Neuronal stem cell (in vitro differentiated cells): ENCODE data around the gene FBXO11.
"Not testable (repeated sequence)": the region's sequence is repeated elsewhere in the genome, so short reads cannot be mapped to it uniquely, and the experiment has no call there.

Experiments
- DNase-seq: peaks from one replicate; pipeline ENCODE4 v3.0.0-alpha.2; 2013; ENCODE audit warnings: low spot score
- H2AFZ ChIP-seq: one replicate; pipeline ENCODE4 v1.6.1; 2013; ENCODE audit warnings: mild to moderate bottlenecking, low read length, inconsistent platforms
- H2AK5ac ChIP-seq: 2 replicates; pipeline ENCODE4 v1.6.1; 2013; ENCODE audit warnings: low read depth, mild to moderate bottlenecking, inconsistent platforms, low read length, moderate library complexity, mixed read lengths
- H2BK120ac ChIP-seq: 2 replicates; pipeline ENCODE4 v1.6.1; 2013; ENCODE audit warnings: low read depth, mild to moderate bottlenecking, inconsistent platforms, low read length, moderate library complexity, mixed read lengths
- H2BK12ac ChIP-seq: one replicate; pipeline ENCODE4 v1.6.1; 2013; ENCODE audit warnings: low read length, inconsistent platforms
- H2BK15ac ChIP-seq: 2 replicates; pipeline ENCODE4 v1.6.1; 2013; ENCODE audit warnings: mild to moderate bottlenecking, low read length, inconsistent platforms, mixed read lengths
- H2BK5ac ChIP-seq: one replicate; pipeline ENCODE4 v1.6.1; 2013; ENCODE audit warnings: inconsistent platforms, mild to moderate bottlenecking, low read length, moderate library complexity
- H3K14ac ChIP-seq: one replicate; pipeline ENCODE4 v1.6.1; 2013; ENCODE audit warnings: low read length, inconsistent platforms
- H3K18ac ChIP-seq: 2 replicates; pipeline ENCODE4 v1.6.1; 2013; ENCODE audit warnings: low read length, inconsistent platforms
- H3K23ac ChIP-seq: 2 replicates; pipeline ENCODE4 v1.6.1; 2013; ENCODE audit warnings: low read depth, mild to moderate bottlenecking, mixed read lengths, low read length, inconsistent platforms; ENCODE audit not compliant: poor library complexity
- H3K27ac ChIP-seq: replicated peaks from 3 replicates; pipeline ENCODE4 v1.5.1; 2013; ENCODE audit warnings: low read length, inconsistent platforms
- H3K27me3 ChIP-seq, 3 experiments: 2 replicates each; pipeline ENCODE4 v1.6.1; 2013; ENCODE audit warnings: low read length in 3 of 3, mild to moderate bottlenecking in 2 of 3, inconsistent platforms in 1 of 3, low read depth in 1 of 3, mixed read lengths in 1 of 3, moderate library complexity in 1 of 3; ENCODE audit not compliant: control insufficient read depth in 3 of 3, insufficient read depth in 3 of 3
- H3K36me3 ChIP-seq, 2 donors: replicated peaks in 1 of 2; 2 replicates each; pipeline ENCODE4 v1.6.1; 2013; ENCODE audit warnings: low read length in 2 of 2; ENCODE audit not compliant: control insufficient read depth in 2 of 2, insufficient read depth in 2 of 2
- H3K4ac ChIP-seq: 2 replicates; pipeline ENCODE4 v1.6.1; 2013; ENCODE audit warnings: inconsistent platforms, mild to moderate bottlenecking, low read length, moderate library complexity
- H3K4me1 ChIP-seq, 2 donors: 1 replicate in 1 of 2; 2 replicates in 1 of 2; pipeline ENCODE4 v1.6.1; 2013; ENCODE audit warnings: low read length in 2 of 2, low read depth in 1 of 2; ENCODE audit not compliant: control insufficient read depth in 2 of 2, insufficient read depth in 1 of 2
- H3K4me2 ChIP-seq: one replicate; pipeline ENCODE4 v1.6.1; 2013; ENCODE audit warnings: mild to moderate bottlenecking, low read length, inconsistent platforms; ENCODE audit not compliant: insufficient read depth, poor library complexity, severe bottlenecking
- H3K4me3 ChIP-seq, 2 donors: 2 replicates each; pipeline ENCODE4 v1.5.1; 2013; ENCODE audit warnings: low read length in 2 of 2, mild to moderate bottlenecking in 2 of 2, inconsistent platforms in 1 of 2, moderate library complexity in 1 of 2
- H3K79me1 ChIP-seq: one replicate; pipeline ENCODE4 v1.6.1; 2013; ENCODE audit warnings: low read depth, mild to moderate bottlenecking, inconsistent platforms, low read length, moderate library complexity
- H3K9ac ChIP-seq: one replicate; pipeline ENCODE4 v1.6.1; 2013; ENCODE audit warnings: mild to moderate bottlenecking, low read depth, low read length, inconsistent platforms; ENCODE audit not compliant: poor library complexity
- H3K9me3 ChIP-seq, 2 donors: replicated peaks in 1 of 2; 2 replicates each; pipeline versions ENCODE3 to v1.6.1; 2013; ENCODE audit warnings: low read length in 2 of 2, mild to moderate bottlenecking in 2 of 2, inconsistent platforms in 1 of 2, low read depth in 1 of 2, mixed read lengths in 1 of 2, moderate library complexity in 1 of 2; ENCODE audit not compliant: control insufficient read depth in 2 of 2, insufficient read depth in 1 of 2
- H4K8ac ChIP-seq: one replicate; pipeline ENCODE4 v1.6.1; 2013; ENCODE audit warnings: low read depth, mild to moderate bottlenecking, inconsistent platforms, low read length, moderate library complexity
- H4K91ac ChIP-seq: one replicate; pipeline ENCODE4 v1.6.1; 2013; ENCODE audit warnings: low read length, low read depth, mild to moderate bottlenecking, inconsistent platforms; ENCODE audit not compliant: poor library complexity
- whole genome bisulfite sequencing, 2 donors: extraction: QIAGEN DNeasy Blood & Tissue Kit; methylation state at CpG; one replicate each; pipeline ENCODE4 v1.1.7; 2013; ENCODE audit warnings: missing lambda C conversion rate in 2 of 2, mixed read lengths in 1 of 2; ENCODE audit not compliant: insufficient read length in 2 of 2, insufficient replicate concordance in 1 of 2; ENCODE audit errors: extremely low coverage in 2 of 2; 5-methylcytosine and 5-hydroxymethylcytosine counted together

FBXO11 gene

DNA sequence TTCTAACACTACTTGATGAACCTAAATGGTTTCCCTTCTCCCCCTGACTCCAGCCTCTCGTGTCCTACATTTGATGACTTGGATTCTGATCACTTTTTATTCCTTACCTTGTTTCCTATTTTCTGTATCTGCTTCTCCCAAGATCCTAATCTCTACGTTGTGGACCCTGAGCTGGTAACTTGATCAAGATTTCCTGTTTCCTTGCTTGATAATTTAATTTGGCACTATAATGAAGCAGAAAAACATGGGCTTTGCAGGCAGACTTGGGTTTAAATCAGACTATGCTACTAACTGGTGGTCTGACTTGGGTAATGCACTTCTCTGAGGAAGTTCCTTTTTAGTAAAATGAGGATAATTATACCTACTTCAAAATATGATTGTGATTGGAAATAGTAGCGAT lies 11.7 kb upstream of the FBXO11 start:
- no peak overlapping the region for H2BK15ac ChIP-seq

DNA sequence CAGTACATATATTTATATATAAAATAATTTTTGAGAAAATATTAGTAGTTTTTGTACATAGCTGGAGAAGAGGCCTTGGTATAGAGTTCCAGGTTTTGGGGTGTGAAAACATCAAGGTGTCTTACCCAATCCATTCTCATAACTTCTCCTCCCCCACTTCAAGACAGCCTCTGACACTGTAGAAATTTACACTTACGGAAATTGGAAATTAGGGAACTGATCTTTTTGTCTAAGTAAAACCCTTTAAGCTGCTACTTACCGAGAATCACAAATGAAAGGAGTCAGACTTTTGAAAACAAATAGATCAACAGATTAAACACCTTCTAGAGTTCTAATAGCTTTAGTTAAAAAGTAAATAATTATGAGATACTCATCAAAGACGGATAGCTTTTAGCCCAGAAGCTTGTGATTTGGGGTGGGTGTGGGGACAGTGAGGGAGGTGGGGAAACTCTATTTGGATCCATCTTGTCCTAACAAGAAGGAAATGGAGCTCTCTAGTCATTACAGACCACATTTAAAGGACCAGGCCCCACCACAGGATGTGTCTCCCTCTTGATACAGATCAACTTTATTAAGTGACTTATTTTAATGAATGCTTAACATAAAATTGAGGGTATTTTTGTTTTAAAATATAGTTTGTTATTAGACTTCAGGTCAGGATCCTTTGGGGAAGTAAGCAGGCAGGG lies 11.1 kb upstream of the FBXO11 start:
- Histone ChIP-seq H3K23ac (no peak overlapping the region), H3K4ac (no peak overlapping the region), H3K9ac (no peak overlapping the region), H4K8ac (no peak overlapping the region), H3K4me2 (no peak overlapping the region), H2BK12ac (no peak overlapping the region), H3K4me3 (no peak overlapping the region), H2BK120ac (no peak overlapping the region), H2BK15ac (no peak overlapping the region), H4K91ac (no peak overlapping the region), H3K27me3 (no peaks in the 10 kb centered on the region), H3K79me1 (no peaks in the 10 kb centered on the region), H3K14ac (no peak overlapping the region), H3K9me3 (no peaks in the 10 kb centered on the region), H3K36me3 (no peaks in the 10 kb centered on the region), H3K27ac (no peak overlapping the region), H2AK5ac (no peak overlapping the region), H3K18ac (no peak overlapping the region), H2AFZ (no peak overlapping the region), H3K4me1 (peaks cover 0 to 5% of the 10 kb centered on the region in 2 donors), H2BK5ac (no peak overlapping the region)
- WGBS, 2 donors = no CpG with 5 or more reads among the region's 3 CpGs
- DNase-seq = no peak

More for the DNA sequence above, 11.7 kb upstream of the FBXO11 start:
- Histone ChIP-seq H3K14ac (no peak overlapping the region), H2BK12ac (no peak overlapping the region), H2AFZ (no peak overlapping the region), H3K36me3 (no peaks in the 10 kb centered on the region), H4K8ac (no peak overlapping the region), H3K18ac (no peak overlapping the region), H3K9ac (no peak overlapping the region), H2BK5ac (no peak overlapping the region), H3K23ac (no peak overlapping the region), H4K91ac (no peak overlapping the region), H3K4me3 (no peak overlapping the region), H2AK5ac (no peak overlapping the region), H3K9me3 (no peaks in the 10 kb centered on the region), H3K4me1 (peaks cover 0 to 5% of the 10 kb centered on the region in 2 donors), H3K4ac (no peak overlapping the region), H3K4me2 (no peak overlapping the region), H3K79me1 (no peaks in the 10 kb centered on the region), H2BK120ac (no peak overlapping the region), H3K27ac (no peak overlapping the region), H3K27me3 (no peaks in the 10 kb centered on the region)
- DNase-seq = no peak
- no CpG with 5 or more reads among the region's 3 CpGs for WGBS, 2 donors

DNA sequence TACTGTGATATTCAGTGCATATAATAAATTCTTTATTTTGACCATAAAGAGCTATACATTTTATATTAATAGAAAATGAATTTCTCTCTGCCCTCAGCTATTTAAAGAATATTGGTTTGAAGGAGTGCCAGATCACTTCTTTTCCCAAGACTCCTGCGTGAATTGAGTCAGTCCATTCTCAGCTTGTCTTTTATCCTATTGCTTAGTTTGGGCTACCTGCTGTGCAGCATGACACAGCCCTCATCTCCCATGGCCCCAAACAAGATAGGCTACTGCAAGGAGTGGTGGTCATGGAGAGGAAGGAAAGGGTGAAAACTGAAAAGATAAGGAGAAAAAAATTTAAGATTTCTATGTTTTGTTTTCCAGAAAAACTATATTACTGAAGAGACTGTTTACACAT lies 10.1 kb upstream of the FBXO11 start:
- Histone ChIP-seq H3K9me3 (no peaks in the 10 kb centered on the region), H2BK12ac (no peak overlapping the region), H4K8ac (no peak overlapping the region), H3K9ac (no peak overlapping the region), H3K18ac (no peak overlapping the region), H3K4ac (no peak overlapping the region), H4K91ac (no peak overlapping the region), H3K4me3 (no peak overlapping the region), H2BK5ac (no peak overlapping the region), H3K14ac (no peak overlapping the region), H3K23ac (no peak overlapping the region), H2AK5ac (no peak overlapping the region), H3K79me1 (no peaks in the 10 kb centered on the region), H2BK15ac (no peak overlapping the region), H2BK120ac (no peak overlapping the region), H3K4me2 (no peak overlapping the region), H3K4me1 (peaks cover 0 to 5% of the 10 kb centered on the region in 2 donors), H3K27ac (no peak overlapping the region), H3K27me3 (no peaks in the 10 kb centered on the region), H3K36me3 (no peaks in the 10 kb centered on the region), H2AFZ (no peak overlapping the region)
- no CpG with 5 or more reads among the region's 1 CpG for WGBS, 2 donors
- no peak for DNase-seq

DNA sequence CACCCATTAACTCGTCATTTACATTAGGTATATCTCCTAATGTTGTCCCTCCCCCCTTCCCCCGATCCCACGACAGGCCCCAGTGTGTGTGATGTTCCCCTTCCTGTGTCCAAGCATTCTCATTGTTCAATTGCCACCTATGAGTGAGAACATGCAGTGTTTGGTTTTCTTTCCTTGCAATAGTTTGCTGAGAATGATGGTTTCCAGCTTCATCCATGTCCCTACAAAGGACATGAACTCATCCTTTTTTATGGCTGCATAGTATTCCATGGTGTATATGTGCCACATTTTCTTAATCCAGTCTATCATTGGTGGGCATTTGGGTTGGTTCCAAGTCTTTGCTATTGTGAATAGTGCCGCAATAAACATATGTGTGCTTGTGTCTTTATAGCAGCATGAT lies 4.4 kb upstream of the FBXO11 start:
- H3K9me3 ChIP-seq, H3K18ac ChIP-seq, H3K9ac ChIP-seq, H3K79me1 ChIP-seq, DNase-seq, H4K91ac ChIP-seq, H3K4me1 ChIP-seq, H2BK12ac ChIP-seq, H3K27me3 ChIP-seq, H2AK5ac ChIP-seq, H3K27ac ChIP-seq, H2BK120ac ChIP-seq, H3K4me3 ChIP-seq, H3K4ac ChIP-seq, H3K23ac ChIP-seq, H2BK15ac ChIP-seq, H3K14ac ChIP-seq, H2AFZ ChIP-seq, H3K36me3 ChIP-seq, H2BK5ac ChIP-seq, H4K8ac ChIP-seq, H3K4me2 ChIP-seq: not testable (repeated sequence)
- WGBS, 2 donors = no CpG with 5 or more reads among the region's 4 CpGs
